Activated naive CD4-positive, alpha-beta T cell treated with anti-CD3 and anti-CD28 coated beads, Interleukin-2, amount 50 U/mL, for 24 hours (primary cell): ENCODE data around the gene PPWD1.

Experiments
- H3K27ac Mint-ChIP-seq: one replicate; pipeline ENCODE4 v1.8.0; 2021; ENCODE audit warnings: mild to moderate bottlenecking, mixed read lengths
- H3K27me3 Mint-ChIP-seq: one replicate; pipeline ENCODE4 v1.8.0; 2021; ENCODE audit warnings: mixed read lengths
- H3K36me3 Mint-ChIP-seq: one replicate; pipeline ENCODE4 v1.8.0; 2021; ENCODE audit warnings: mixed read lengths
- H3K4me1 Mint-ChIP-seq: one replicate; pipeline ENCODE4 v1.8.0; 2021; ENCODE audit warnings: mixed read lengths
- H3K4me3 Mint-ChIP-seq: one replicate; pipeline ENCODE4 v1.8.0; 2021; ENCODE audit warnings: mild to moderate bottlenecking, mixed read lengths
- H3K9me3 Mint-ChIP-seq: one replicate; pipeline ENCODE4 v1.8.0; 2021; ENCODE audit warnings: mixed read lengths

PPWD1 gene

GRCh38 chr5:65562731-65563701 is at the start of gene PPWD1, which contains the start of gene CENPK:
Gene PPWD1, plus strand, starts transcription at chr5:65563296. Its CDS starts 15 bp downstream, at chr5:65563311.
Gene CENPK, minus strand, starts transcription at chr5:65563168. Its CDS starts 8,261 bp downstream, at chr5:65554907.
- Mint-ChIP-seq H3K4me1 (peaks cover 52% of the 10 kb centered on the region), H3K27ac (peak within 1 kb of the TSS; percentile 100), H3K27me3 (no peaks in the 10 kb centered on the region), H3K9me3 (no peaks in the 10 kb centered on the region), H3K4me3 (peak within 1 kb of the TSS; percentile 99), H3K36me3 (peaks cover 3% of the 10 kb centered on the region)

DNA sequence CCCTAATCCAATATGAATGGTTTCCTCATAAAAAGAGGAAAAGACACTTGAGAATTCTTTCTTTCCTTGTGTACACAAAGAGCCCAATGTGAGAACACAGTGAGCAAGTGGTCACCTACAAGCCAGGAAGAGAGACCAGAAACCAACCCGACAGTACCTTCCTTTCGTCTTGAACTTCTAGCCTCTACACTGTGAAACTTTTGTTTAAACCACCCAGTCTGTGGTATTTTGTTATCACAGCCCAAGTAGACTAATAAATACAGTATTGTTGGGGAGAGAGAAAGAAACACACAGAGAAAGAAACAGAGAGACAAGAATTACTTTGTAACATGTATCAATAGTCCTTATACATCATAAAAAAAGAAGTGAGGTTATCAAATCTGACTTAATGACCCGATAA is 37.4 kb upstream of the PPWD1 start:
- H3K36me3 Mint-ChIP-seq = peaks cover 3% of the 10 kb centered on the region
- H3K9me3 Mint-ChIP-seq = no peaks in the 10 kb centered on the region
- no peaks in the 10 kb centered on the region for H3K4me1 Mint-ChIP-seq
- H3K27me3 Mint-ChIP-seq = no peaks in the 10 kb centered on the region
- H3K4me3 Mint-ChIP-seq = no peak overlapping the region
- no peak overlapping the region for H3K27ac Mint-ChIP-seq

DNA sequence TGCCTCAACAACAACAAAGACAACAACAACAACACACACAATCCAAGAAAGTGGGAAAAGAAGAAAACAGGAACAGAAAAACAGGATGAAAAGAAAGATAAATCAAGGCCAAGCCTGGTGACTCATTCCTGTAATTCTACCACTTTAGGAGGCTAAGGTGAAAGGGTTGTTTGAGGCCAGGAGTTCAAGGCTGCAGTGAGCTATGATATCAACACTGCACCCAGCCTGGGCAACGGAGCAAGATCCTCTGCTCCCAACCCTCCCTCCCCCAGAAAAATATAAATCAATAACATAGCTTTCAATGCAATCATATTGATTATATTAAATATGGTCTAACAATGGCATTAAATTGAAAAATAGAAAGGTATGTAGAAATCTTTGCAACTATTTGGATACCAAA is 32.2 kb upstream of the PPWD1 start:
- Mint-ChIP-seq H3K36me3 (peaks cover 2% of the 10 kb centered on the region), H3K9me3 (no peaks in the 10 kb centered on the region), H3K4me1 (no peaks in the 10 kb centered on the region), H3K27me3 (no peaks in the 10 kb centered on the region), H3K27ac (no peak overlapping the region), H3K4me3 (no peak overlapping the region)

GRCh38 chr5:65535529-65535987 is 27.5 kb upstream of the PPWD1 start:
- Mint-ChIP-seq H3K27ac (no peak overlapping the region), H3K4me1 (no peaks in the 10 kb centered on the region), H3K4me3 (no peak overlapping the region), H3K36me3 (no peaks in the 10 kb centered on the region), H3K9me3 (no peaks in the 10 kb centered on the region), H3K27me3 (no peaks in the 10 kb centered on the region)

DNA sequence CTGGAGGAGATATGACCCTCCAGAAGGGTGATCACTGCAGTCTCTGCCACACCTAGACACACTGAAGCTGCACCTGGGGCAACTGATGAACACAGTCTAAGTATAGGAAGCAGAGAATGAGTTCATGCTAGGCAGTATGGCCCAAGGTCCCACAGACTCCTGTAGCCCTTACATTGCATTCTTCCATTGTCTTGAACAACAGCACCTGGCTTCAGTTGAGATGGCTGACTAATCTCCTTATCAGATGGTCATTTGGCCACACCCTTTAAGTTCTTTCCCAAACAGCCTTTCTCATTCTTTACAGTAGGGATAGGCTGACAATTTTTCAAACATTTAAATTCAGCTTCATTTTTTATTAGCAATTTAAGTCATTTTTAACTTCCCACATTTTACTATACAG is 23.3 kb upstream of the PPWD1 start:
- no peak overlapping the region for H3K27ac Mint-ChIP-seq
- no peaks in the 10 kb centered on the region for H3K27me3 Mint-ChIP-seq
- peaks cover 10% of the 10 kb centered on the region for H3K36me3 Mint-ChIP-seq
- no peak overlapping the region for H3K4me3 Mint-ChIP-seq
- no peaks in the 10 kb centered on the region for H3K4me1 Mint-ChIP-seq
- H3K9me3 Mint-ChIP-seq = no peaks in the 10 kb centered on the region

GRCh38 chr5:65544473-65544872 is 18.6 kb upstream of the PPWD1 start:
- no peaks in the 10 kb centered on the region for H3K9me3 Mint-ChIP-seq
- H3K27me3 Mint-ChIP-seq = no peaks in the 10 kb centered on the region
- peaks cover 21% of the 10 kb centered on the region for H3K36me3 Mint-ChIP-seq
- H3K27ac Mint-ChIP-seq = no peak overlapping the region
- H3K4me1 Mint-ChIP-seq = no peaks in the 10 kb centered on the region
- no peak overlapping the region for H3K4me3 Mint-ChIP-seq

- H3K27me3 Mint-ChIP-seq = no peaks in the 10 kb centered on the region
- no peak overlapping the region for H3K27ac Mint-ChIP-seq
- peaks cover 24% of the 10 kb centered on the region for H3K36me3 Mint-ChIP-seq
- no peaks in the 10 kb centered on the region for H3K4me1 Mint-ChIP-seq
- H3K9me3 Mint-ChIP-seq = no peaks in the 10 kb centered on the region
- H3K4me3 Mint-ChIP-seq = no peak overlapping the region
These were observed 17.0 kb upstream of the PPWD1 start for GRCh38 chr5:65546141-65546540.

- Mint-ChIP-seq H3K9me3 (no peaks in the 10 kb centered on the region), H3K4me3 (no peak overlapping the region), H3K4me1 (no peaks in the 10 kb centered on the region), H3K27me3 (no peaks in the 10 kb centered on the region), H3K36me3 (peaks cover 19% of the 10 kb centered on the region), H3K27ac (no peak overlapping the region)
These were observed 14.8 kb upstream of the PPWD1 start for GRCh38 chr5:65548281-65548680.

GRCh38 chr5:65553941-65554340 is 9.2 kb upstream of the PPWD1 start:
- Mint-ChIP-seq H3K36me3 (peaks cover 10% of the 10 kb centered on the region), H3K27ac (no peak overlapping the region), H3K27me3 (no peaks in the 10 kb centered on the region), H3K9me3 (no peaks in the 10 kb centered on the region), H3K4me1 (no peaks in the 10 kb centered on the region), H3K4me3 (no peak overlapping the region)

DNA sequence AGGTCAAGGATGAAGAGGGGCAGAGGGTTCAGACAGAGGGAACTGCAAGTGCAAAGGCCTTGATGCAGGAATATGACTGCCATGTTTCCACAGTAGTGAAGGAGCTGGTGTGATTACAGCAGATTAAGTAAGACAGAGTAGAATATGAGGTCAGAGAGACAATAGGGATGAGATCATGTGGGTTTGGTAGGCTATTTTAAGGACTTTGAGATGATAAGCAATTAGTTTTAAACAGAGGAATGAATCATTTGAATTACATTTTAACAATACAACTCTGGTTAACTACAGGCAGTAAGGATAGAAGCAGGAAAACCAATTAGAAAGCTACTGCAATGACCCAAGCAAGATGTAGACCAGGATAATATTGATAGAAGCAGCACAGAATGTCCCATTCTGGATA is 7.8 kb upstream of the PPWD1 start:
- Mint-ChIP-seq H3K36me3 (peaks cover 5% of the 10 kb centered on the region), H3K27ac (no peak overlapping the region), H3K27me3 (no peaks in the 10 kb centered on the region), H3K4me3 (no peak overlapping the region), H3K4me1 (no peaks in the 10 kb centered on the region), H3K9me3 (no peaks in the 10 kb centered on the region)

GRCh38 chr5:65556181-65556580 is 6.9 kb upstream of the PPWD1 start:
- Mint-ChIP-seq H3K9me3 (no peaks in the 10 kb centered on the region), H3K4me1 (no peaks in the 10 kb centered on the region), H3K27ac (no peak overlapping the region), H3K4me3 (no peak overlapping the region), H3K36me3 (peaks cover 5% of the 10 kb centered on the region), H3K27me3 (no peaks in the 10 kb centered on the region)

DNA sequence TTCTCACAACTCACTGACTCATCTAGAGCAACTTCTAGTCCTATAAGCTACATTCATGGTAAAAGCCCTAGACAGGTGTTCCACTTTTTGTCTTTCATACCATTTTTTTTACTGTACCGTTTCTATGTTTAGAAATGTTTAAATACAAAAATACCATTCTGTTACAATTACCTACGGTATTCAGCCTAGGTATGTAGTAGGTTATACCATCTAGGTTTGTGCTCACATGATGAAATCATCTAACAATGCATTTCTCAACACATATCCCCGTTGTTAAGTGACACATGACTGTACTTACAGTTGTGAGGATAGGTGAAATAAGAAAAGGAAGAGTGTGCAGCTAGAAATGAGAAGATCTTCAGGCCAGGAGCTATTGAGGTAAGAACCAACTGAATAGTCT is 6.4 kb upstream of the PPWD1 start:
- H3K27ac Mint-ChIP-seq = no peak overlapping the region
- peaks cover under 1% of the 10 kb centered on the region for H3K4me1 Mint-ChIP-seq
- H3K27me3 Mint-ChIP-seq = no peaks in the 10 kb centered on the region
- H3K4me3 Mint-ChIP-seq = no peak overlapping the region
- peaks cover 5% of the 10 kb centered on the region for H3K36me3 Mint-ChIP-seq
- H3K9me3 Mint-ChIP-seq = no peaks in the 10 kb centered on the region

GRCh38 chr5:65563777-65564176 is 681 bp downstream of the PPWD1 start:
- peaks cover 58% of the 10 kb centered on the region for H3K4me1 Mint-ChIP-seq

DNA sequence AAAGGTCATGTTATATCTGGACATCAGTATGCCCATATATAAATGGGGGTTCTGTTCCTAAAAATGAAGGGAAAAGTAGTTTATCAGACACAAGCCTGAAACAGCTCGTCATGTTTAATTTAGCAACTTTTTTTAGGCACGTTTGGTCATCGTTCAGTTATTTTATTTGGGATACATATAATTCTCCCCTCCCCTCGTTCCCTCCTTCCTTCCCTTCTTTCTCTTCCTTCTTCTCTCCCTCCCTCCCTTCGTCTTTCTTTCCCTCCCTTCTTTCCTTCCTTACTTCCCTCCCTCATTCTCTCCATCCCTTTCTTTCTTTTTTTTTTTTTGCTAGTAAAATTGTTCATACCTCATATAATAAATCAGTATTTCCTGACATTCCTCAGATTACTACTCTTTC is 3.4 kb downstream of the PPWD1 start:
- Mint-ChIP-seq H3K36me3 (peaks cover 7% of the 10 kb centered on the region), H3K27ac (peak overlapping the region; percentile 76), H3K4me3 (no peak overlapping the region), H3K9me3 (no peaks in the 10 kb centered on the region), H3K27me3 (no peaks in the 10 kb centered on the region), H3K4me1 (peaks cover 74% of the 10 kb centered on the region)

More at GRCh38 chr5:65563777-65564176, 681 bp downstream of the PPWD1 start:
- Mint-ChIP-seq H3K27me3 (no peaks in the 10 kb centered on the region), H3K4me3 (peak overlapping the region; percentile 99), H3K27ac (peak overlapping the region; percentile 100), H3K9me3 (no peaks in the 10 kb centered on the region), H3K36me3 (peaks cover 4% of the 10 kb centered on the region)

GRCh38 chr5:65570598-65571226 is 7.6 kb downstream of the PPWD1 start:
- H3K36me3 Mint-ChIP-seq = peaks cover 8% of the 10 kb centered on the region
- peaks cover 73% of the 10 kb centered on the region for H3K4me1 Mint-ChIP-seq
- no peak overlapping the region for H3K4me3 Mint-ChIP-seq
- no peak overlapping the region for H3K27ac Mint-ChIP-seq
- no peaks in the 10 kb centered on the region for H3K27me3 Mint-ChIP-seq
- H3K9me3 Mint-ChIP-seq = no peaks in the 10 kb centered on the region

- Mint-ChIP-seq H3K36me3 (peaks cover 11% of the 10 kb centered on the region), H3K4me1 (peaks cover 46% of the 10 kb centered on the region), H3K9me3 (no peaks in the 10 kb centered on the region), H3K4me3 (no peak overlapping the region), H3K27me3 (no peaks in the 10 kb centered on the region), H3K27ac (no peak overlapping the region)
These were observed 14.0 kb downstream of the PPWD1 start for GRCh38 chr5:65577141-65577540.
